GM18505 (cell line): ENCODE measurements around the gene RBMS1.
A peak's percentile ranks its signal among the peaks of the same experiment; 100 is the strongest.
"Not testable (repeated sequence)": the region's sequence is repeated elsewhere in the genome, so short reads cannot be mapped to it uniquely, and the experiment has no call there.

ENCODE experiments used
- ATAC-seq: cut with Tn5 transposase; IDR thresholded peaks from one replicate; pipeline ENCODE4 v1.9.1; 2021; ENCODE audit not compliant: unreplicated experiment
- POLR2A ChIP-seq: IDR thresholded peaks from 4 replicates; pipeline ENCODE4 v1.6.1; 2011; ENCODE audit warnings: borderline replicate concordance; ENCODE audit not compliant: insufficient read depth, insufficient read length; ENCODE audit errors: extremely low read depth

RBMS1 gene

GRCh38 chr2:160428405-160428763, 65.2 kb downstream of the RBMS1 start:
- no peak for TF ChIP-seq POLR2A
- no peak for ATAC-seq

DNA sequence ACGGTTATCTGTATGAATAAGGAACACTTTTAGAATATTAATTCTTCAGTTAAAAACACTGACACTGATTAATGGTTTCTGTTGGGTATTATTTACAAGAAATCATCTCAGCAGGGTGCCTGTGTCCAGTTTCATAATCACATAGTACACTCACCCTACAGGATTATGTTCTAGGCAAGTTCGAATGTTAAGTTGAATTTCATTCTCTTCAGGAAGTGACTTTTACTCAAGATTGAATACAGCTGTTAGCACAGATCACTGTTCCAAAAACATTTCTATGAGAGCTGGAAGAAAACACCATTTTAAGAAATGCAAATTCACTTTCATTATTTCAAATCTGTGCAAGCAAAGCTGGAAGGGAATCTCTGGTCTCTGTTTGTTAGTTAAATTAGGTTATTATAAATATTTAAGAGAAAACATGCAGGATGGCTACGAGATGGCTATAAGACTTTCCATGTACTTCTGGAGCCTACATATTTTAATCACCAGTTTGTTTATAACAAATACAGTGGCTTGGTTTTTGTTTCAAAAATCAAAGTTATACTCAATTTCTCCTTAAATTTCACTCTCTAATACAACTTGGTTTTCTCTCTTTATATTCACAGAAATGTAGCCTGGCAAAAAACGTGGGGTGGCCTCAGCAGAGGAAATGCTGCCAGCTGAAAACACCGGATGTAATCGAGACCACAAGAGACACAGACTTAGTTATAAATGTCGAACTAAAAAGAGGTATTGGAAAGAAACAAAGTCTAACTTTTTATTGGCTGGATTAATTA, 65.8 kb downstream of the RBMS1 start:
- TF ChIP-seq POLR2A = no peak
- peak; percentile 68 for ATAC-seq

DNA sequence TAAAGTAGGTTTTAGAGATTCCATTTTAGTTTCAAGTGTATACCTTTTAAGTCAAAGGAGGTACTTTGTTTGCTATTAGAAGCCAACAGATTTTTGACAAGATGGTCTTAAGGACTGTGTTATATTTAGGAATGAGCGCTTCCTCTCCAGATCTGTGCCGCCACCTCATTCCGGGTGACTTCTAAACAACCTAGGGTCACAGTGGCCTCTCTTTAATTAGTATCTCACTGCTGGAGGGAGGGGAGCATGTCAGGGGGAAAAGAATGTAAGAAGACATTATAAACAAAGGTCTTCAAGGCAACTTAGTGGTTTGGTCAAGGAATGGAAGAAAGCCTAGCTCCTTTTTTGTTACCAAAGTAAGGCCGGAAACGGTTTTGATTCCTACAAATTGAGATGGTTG, 67.0 kb downstream of the RBMS1 start:
- no peak for ATAC-seq
- no peak for TF ChIP-seq POLR2A

DNA sequence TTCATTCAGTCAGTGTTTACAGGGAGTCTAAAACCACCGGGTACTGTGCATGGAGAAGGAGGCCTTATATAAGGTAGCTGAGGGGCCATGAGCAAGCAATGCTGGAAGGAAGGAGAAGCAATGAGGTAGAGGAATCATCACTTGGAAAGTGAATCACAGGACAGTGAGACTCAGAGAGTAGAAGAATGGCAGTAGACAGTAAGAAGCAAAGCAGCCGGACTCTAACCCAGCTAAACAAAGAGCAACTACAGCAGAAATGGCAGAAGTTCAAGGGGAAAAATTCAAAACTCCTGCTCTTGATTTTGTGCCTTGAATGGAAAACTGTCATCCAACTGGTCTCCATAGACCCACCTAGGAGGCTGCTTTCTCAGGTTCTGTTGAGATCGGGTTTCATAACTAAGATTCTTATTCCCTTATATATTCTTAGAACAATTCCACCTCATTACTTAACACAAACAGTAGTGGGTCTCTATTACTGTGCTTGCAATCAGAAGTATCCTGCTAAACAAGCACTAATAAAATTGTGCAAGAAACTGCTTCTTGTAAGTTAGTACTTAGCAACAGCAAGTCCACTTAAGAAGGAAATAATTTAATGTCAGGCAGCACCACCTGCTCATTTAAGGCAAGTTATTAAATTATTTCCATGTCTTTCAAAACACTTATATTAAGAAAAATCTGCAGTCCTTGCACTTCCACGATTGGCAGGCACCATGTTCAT, 68.0 kb downstream of the RBMS1 start:
- TF ChIP-seq POLR2A = no peak
- no peak for ATAC-seq

- TF ChIP-seq POLR2A = no peak
- ATAC-seq = no peak
These were observed 70.5 kb downstream of the RBMS1 start for GRCh38 chr2:160423126-160423525.

GRCh38 chr2:160421646-160422501, 71.7 kb downstream of the RBMS1 start:
- ATAC-seq = not testable (repeated sequence)

DNA sequence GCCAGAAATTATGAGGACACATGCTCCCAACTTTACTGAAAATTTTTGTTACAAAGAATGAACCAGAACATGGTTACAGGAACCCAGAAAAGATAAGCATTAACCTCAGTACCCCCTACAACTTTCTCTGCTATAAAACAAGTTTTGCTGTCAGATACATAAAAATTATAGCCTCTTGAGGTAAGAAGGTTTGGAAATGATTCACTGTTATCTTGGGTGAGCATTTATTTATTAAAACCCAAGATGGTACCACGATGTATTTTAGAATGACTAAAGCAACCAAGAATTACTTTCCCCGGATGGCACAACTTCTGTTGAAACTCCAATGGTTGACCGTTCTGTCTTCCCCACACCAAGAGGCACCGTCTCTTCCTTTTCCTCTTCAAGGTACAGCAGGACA, 72.9 kb downstream of the RBMS1 start:
- no peak for ATAC-seq
- TF ChIP-seq POLR2A = no peak

- no peak for TF ChIP-seq POLR2A
- no peak for ATAC-seq
These were observed 73.7 kb downstream of the RBMS1 start for GRCh38 chr2:160419776-160420505.

GRCh38 chr2:160418853-160419252, 74.8 kb downstream of the RBMS1 start:
- no peak for ATAC-seq
- no peak for TF ChIP-seq POLR2A

DNA sequence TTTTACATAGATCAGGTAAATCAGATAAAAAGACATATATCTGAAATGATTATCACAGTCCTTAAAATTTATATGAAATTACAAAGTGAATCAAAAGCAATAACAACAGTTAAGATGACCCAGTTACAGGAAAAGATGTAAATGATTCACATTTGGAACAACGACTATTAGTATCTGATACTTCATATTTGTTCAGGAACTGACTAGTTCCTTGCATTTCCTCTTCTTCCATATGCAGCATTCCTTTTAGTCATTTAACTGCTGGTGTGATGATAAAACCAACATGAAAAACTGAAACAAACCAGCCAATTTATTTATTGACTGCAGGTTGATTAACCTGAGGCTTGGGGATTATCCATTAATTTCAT, 75.2 kb downstream of the RBMS1 start:
- TF ChIP-seq POLR2A = no peak
- ATAC-seq = no peak

DNA sequence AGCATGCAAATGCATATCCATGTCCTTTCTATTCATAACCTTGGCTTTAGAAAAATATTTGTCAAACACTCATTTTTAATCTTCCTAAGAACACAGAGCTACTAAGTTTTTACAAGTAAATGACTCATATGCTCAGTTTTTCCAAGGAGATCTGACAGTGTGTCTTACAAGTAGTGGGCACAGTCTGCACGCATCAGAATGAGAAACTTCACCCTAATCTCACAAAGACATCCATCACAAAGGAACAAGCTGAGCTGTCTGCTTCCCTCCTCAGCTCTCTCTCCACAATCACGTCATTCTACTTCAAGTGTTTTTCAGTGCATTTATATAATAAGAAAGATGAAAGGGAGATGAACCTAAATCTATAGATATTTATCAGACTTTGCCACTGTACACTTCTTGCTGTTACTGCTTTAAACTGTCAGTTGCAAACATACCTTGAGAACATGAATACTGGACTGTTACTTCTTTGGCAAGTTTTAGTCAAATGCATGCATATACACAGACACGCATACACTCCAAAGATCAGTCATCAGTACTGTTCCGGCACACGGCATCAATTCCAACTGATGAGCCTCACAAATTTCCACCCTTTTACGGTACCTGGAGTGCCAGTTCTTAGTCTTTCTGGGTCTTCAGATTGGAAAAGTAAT, 75.7 kb downstream of the RBMS1 start:
- no peak for TF ChIP-seq POLR2A
- ATAC-seq = no peak

GRCh38 chr2:160415991-160416390, 77.6 kb downstream of the RBMS1 start:
- ATAC-seq = no peak
- TF ChIP-seq POLR2A = no peak

DNA sequence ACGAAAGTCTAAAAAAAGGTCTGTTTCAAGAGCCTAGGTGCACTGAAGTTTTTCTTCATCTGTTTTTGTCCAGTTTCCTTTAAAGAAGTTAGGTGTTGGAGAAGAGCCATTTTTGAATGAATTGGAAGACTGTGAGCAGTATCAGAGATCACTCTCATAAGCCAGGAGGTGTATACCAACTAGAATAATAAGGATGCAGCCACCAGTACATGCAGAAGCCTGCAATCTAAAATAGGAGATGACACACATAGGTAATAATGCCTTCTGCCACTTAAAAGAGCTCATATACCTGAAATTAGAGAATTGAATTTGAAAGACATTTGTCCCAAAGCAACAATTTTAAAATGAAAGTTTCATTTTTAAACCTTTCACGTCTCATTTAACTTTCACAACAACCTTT, 81.7 kb downstream of the RBMS1 start:
- no peak for ATAC-seq
- TF ChIP-seq POLR2A = no peak
